Epithelial cell of prostate (primary cell): ENCODE results near the gene ANO6.

Experiments
- DNase-seq: peaks from one replicate; pipeline ENCODE4 v3.0.0-alpha.2; 2011; ENCODE audit warnings: low read depth, low spot score
- H3K27ac ChIP-seq: fragments of 450-650 bp; 2 replicates; pipeline ENCODE4 v1.5.1; 2017; ENCODE audit warnings: mild to moderate bottlenecking

ANO6 gene

DNA sequence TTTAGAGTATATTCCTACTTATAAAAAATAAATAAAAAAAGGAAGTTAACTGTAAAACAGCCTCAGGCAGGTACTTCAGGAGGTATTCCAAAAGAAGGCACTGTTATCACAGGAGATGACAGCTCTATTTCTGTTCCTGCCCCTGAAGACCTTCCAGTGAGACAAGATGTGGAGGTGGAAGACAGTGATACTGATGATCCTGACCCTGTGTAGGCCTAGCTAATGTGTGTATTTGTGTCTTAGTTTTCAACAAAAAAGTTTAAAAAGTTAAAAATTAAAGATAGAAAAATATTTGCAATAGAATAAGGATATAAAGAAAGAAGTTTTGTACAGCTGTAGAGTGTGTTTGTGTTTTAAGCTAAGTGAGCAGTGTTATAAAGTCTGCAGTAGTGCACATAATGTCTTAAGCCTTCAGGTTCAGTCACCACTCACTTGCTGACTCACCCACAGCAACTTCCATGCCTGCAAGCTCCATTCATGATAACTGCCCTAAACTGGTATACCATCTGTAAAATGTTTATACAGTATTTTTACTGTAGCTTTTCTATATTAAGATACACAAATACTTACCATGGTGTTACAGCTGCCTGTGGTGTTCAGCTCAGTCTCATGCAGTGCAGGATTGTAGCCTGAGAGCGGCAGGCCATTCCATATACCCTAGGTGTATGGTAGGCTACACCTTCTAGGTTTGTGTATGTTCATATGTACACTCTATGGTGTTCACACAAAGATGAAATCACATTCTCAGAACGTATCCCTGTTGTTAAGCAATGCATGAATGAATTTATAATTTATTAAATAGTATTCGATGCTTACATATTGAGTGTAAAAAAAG lies 121.1 kb downstream of the ANO6 start:
- H3K27ac ChIP-seq, result peak overlapping the region; percentile 30
- DNase-seq, result peak; percentile 41

DNA sequence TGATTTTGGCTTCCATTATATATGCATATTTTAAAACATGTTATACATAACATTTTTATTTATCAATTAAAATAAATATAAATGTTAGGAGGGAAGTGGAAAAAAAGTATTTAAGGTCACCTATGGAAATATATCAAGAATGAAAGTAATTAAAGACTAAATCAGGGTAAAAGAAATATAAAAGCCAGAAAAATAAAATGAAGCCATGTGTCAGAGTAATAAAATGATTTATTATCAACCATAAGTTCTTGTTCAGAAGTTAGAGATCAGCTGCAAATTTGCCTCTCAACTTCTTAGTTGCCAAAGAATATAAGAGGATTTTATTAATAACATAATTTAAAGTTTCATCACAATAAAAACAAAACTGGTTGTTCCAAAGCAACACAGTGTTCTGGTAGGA lies 121.9 kb downstream of the ANO6 start:
- no peak overlapping the region for H3K27ac ChIP-seq
- no peak for DNase-seq

DNA sequence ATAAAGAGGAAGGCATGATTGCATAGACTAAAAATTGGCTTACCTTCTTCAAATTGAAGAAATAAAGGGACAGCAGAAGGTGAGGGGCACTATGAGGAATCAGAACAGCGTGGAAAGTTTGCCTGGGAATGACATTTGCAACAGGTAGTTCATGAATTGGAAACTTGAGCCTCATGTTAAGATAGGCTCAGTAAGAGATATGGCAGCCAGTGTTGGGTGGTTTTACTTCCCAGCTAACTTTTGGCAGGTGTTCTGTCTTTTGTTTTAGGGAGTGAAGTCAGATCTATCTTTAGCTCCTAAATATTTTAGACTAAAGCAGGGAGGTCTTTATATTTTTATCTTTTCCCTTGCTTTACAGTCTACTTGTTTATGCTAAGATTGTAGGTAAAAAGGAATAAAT lies 122.4 kb downstream of the ANO6 start:
- DNase-seq, result no peak
- no peak overlapping the region for H3K27ac ChIP-seq

DNA sequence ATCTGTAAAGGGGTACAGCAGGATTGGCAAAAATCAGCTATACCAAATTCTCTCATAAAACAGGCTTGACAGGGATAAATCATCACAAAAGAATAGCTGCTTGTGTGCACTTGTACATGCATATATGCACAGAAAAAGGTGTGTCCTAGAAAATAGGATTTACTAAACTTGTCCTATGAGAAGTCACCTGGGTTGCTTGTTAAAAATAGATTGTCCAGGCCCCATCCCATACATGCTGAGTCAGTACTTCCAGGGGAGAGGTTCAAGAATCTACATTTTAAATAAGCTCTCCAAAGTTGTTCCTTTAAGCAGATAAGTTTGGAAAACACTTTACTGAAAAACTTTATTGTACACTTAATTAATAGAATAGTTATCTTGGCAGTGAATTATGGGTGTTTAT lies 123.1 kb downstream of the ANO6 start:
- no peak overlapping the region for H3K27ac ChIP-seq
- DNase-seq, result no peak

DNA sequence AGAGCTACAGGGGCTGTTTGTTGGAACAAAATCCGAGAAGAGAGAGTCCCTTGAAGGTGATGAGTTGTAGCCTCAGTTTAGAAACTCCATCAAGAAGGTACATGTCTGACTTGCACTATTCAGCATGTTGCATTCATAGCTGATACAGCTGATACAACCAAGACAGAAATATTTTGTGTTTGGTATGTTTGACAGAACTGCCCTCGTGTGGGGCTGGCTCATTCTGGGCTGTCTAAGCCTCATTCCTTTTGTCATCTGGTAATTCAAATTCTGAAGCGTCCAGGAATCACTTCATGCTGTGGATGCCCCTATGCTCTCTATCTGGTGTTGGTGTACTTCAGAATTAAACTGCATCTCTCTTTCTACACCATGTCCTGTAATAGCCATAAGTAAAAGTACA lies 126.3 kb downstream of the ANO6 start:
- DNase-seq, result no peak
- no peak overlapping the region for H3K27ac ChIP-seq

DNA sequence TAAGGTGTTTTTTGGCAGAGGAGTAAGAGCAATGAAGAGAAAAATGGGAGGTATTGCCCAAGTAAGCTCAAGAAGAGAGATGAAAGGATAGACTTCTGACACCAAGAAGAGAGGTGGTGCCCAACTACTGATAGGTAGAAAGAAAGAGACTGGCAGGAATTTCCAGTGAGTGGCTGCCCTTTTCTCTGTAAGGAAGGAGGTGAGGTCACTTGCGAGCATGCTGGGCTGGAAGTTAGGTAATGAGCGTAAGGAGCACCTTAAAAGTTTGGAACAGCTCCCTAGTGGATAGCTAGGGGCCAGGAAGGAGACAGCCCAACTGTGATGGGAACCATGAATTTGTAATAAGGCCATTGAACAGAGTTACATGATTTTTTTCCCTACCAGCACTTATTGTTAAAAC lies 127.0 kb downstream of the ANO6 start:
- DNase-seq, result no peak
- H3K27ac ChIP-seq, result no peak overlapping the region

DNA sequence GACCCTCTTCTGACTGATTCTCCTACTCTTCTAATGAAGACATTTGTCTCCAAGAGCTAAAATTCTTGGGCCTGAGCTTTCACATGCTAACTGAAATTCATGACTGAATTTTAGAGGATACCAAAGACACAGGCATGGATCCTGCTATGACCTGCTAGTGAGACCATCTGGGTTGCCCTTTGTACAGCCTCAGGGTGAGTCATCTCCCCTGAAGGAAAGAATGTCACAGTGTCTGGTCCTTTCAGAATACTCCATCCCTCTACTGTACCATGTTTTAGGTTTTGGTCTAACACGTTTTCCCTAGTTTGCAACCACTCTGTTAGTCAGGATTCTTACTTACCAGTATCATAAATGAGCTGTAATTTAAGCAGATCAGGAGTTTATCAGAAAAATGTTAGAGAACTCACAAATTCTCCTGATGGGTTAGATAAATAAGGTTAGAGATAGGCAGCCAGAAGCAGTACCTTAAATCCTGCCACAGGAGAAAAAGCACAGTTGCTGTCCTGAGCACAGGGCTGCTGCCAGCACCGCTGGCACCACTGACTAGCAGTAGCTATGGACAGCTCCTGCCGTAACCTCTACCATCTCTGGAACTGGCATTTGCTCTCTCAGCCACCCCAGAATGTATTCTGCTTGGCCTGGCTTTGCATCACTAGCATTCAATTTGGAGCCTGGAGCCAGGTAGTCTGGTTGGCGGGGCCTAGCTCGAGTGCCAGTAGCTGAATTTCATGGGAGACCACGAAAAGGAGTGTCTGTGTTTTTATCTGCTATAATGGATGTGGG lies 127.6 kb downstream of the ANO6 start:
- H3K27ac ChIP-seq, result no peak overlapping the region
- DNase-seq, result no peak

DNA sequence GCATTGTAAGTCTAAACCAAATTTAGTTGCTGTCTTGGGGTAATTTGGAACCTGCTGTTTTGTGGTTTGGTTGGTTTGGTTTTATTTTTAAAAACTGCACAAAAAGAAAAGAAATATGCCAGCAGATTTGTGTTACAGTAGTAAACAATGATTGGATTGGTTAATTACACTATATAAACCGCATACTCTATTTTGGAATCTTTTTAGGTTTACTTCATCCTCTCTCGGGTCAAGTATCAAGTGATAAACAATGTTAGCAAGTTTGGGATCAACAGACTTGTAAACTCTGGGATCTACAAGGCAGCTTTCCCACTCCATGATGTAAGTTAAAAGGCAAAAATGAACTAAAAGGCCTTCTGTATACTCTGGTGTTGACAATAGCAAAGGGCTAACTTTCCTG lies 132.4 kb downstream of the ANO6 start:
- no peak overlapping the region for H3K27ac ChIP-seq
- DNase-seq, result no peak

DNA sequence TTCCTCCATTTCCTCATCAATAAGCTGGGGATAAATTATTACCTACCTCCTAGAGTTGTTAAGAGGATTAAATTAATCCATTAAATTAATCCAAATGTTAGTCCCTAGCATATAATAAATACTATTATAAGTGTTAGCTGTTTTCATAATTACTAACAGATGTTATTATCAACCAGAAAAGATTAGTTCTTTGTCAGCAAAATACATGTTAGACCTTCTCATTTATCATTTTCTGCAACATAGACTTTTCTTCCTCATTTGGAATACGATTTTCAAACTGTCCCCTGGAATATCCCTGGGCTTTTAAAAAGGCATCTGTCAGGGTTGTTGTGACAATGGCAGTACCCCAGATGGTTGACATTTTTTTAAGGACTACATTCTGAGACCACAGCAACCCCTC lies 133.1 kb downstream of the ANO6 start:
- H3K27ac ChIP-seq, result no peak overlapping the region
- no peak for DNase-seq

DNA sequence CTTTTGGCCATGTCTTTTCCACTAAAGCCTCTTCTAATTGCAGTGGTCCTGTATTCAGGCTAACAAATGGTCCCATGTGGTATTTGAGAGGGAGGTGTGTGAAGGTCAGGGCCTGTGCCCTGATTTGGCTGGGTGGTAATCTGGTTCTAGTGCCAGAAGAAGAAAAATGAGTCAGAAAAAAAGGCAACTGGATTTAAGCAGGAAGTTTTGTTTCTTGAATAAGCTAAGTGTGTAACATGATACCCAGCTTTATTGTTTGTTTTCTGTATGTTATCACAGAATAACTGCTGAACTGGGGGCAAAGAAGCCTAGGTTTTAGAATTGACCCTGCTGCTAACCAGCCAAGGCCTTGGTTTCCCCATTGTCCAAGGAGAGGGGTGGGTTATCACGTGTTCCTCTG lies 134.0 kb downstream of the ANO6 start:
- no peak overlapping the region for H3K27ac ChIP-seq
- DNase-seq, result no peak

DNA sequence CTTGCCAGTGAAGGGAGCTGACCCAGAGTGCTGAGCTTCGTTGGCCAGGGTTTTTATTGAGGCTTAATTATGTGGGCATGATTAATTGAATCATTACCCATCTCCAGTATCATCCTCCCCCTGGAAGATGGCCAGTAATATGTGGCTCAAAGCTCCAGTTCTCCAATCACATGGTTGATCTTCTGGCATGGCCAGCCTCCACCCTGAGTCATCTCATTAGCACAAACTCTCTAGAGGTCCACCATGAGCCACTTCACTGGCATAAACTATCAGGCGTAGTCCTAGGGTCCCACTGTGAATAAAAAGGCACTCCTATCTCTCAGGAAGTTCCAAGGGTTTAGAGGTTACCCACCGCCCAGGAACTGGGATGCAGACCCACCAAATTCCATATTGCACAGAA lies 135.0 kb downstream of the ANO6 start:
- H3K27ac ChIP-seq, result no peak overlapping the region
- no peak for DNase-seq

DNA sequence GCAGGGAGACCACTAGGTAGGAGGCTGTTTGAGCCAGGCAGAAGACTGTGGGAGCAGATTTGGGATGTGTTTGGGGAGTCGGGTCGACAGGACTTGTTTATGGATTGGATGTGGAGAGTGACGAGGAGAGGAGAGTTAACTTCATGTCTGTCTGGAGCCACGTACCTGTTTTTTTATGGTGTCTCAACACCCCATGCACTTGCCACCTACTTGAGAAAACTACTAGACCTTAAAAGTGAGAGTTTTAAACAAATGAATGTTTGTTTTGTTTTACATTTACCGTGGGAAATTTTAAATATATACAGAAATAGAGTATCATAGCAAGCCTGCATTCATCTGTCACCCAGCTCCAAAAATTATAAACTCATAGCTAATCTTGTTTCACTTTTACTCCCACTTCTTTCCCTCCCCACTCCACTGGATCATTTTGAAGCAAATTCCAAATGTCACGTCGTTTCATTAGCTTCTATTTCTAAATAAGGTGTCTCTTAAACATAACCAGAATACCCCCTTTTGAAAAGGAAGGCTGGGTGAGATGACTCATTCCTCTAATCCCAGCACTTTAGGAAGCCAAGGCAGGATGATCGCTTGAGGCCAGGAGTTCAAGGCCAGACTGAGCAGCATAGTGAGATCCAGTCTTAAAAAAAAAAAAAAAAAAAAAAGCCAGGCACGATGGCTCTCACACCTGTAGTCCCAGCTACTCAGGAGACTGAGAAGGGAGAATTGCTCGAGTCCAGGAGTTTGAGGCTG lies 136.2 kb downstream of the ANO6 start:
- no peak overlapping the region for H3K27ac ChIP-seq

DNA sequence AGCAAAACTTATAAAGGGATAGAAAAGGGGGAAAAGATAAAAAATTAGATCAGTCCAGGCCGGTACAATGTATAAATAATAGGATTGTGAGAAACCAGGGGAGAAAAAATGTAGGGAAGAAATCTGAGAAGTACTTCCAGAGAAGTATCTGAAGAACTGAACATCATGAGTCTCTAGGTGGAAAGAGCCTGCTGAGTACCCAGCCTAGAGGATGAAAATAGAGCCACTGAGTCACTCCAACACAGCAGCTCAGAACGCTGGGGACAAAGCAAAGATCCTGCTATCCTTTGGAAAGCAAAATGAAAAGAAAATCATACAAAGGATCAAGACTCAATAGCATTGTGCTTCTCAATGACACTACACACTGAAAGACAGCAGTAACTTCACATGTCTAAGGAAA lies 138.0 kb downstream of the ANO6 start:
- H3K27ac ChIP-seq, result no peak overlapping the region
- DNase-seq, result no peak

More for the DNA sequence above, 136.2 kb downstream of the ANO6 start:
- DNase-seq, result no peak

DNA sequence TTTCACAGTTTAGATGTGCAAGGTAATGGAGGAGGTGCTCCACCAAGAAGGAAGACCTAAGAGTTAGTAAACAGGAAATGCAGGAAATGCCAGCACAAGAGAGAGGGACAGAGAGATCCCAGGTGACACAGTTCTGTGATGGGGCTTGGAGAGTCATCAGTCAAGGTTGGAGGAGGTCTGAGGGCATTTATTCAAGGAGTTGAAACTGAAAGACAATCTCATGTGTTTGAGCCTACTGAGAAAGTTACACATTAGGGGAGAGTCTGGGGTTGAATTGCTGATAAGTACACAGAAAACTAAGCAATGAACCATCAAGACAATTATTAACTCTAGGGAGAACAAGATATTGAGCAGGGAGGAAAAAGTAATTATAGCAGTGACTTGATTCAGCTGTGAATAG lies 138.5 kb downstream of the ANO6 start:
- H3K27ac ChIP-seq, result no peak overlapping the region
- DNase-seq, result no peak

DNA sequence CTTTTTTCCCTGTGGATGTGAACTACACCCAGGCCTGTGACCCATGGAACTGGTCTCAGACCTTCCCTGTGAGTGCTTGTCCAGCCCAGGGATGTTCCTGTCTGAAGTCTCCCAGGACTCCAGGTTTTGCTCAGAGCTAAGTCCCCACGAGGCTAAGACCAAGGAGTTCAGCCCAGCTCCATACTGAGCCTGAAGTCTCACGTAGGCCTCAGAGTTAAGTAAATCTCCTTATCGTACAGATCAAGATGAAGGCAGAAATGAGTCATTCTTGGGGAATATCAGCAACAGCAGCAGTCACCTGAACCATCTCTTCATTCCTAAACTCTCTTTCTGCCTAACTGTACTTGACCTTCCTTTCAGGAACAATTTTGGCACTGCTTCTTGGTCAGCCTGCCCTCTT lies 139.8 kb downstream of the ANO6 start:
- no peak overlapping the region for H3K27ac ChIP-seq
- no peak for DNase-seq

DNA sequence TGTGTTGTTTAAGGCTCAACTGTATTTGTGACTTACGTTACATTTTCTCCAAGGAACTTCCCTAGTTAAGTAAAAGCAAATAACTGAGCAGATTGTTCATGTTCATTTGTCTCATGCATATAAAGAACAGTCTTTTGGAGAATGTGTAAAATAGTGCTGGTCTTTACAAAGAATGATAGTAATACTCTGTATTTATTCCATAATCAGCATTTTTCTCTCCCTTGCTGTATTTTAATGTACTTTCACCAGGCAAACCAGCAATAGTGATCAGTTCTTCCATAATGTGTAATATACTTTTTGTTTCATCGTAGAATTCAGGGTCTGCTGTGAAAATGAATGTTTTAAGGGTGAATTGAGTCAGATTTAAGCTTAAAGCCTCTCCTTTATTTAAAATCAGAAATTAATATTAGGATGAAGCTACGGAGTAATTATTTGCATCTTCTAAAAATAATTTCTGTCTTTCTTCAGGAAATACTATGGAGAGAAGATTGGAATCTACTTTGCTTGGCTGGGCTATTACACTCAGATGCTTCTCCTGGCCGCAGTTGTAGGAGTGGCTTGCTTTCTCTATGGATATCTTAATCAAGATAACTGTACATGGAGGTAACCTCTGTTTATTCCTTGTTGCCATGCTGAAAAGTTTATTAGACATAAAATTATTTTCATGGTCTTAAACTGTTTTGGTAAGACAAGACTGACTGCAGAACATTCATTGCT lies 141.1 kb downstream of the ANO6 start:
- H3K27ac ChIP-seq, result no peak overlapping the region
- DNase-seq, result no peak

DNA sequence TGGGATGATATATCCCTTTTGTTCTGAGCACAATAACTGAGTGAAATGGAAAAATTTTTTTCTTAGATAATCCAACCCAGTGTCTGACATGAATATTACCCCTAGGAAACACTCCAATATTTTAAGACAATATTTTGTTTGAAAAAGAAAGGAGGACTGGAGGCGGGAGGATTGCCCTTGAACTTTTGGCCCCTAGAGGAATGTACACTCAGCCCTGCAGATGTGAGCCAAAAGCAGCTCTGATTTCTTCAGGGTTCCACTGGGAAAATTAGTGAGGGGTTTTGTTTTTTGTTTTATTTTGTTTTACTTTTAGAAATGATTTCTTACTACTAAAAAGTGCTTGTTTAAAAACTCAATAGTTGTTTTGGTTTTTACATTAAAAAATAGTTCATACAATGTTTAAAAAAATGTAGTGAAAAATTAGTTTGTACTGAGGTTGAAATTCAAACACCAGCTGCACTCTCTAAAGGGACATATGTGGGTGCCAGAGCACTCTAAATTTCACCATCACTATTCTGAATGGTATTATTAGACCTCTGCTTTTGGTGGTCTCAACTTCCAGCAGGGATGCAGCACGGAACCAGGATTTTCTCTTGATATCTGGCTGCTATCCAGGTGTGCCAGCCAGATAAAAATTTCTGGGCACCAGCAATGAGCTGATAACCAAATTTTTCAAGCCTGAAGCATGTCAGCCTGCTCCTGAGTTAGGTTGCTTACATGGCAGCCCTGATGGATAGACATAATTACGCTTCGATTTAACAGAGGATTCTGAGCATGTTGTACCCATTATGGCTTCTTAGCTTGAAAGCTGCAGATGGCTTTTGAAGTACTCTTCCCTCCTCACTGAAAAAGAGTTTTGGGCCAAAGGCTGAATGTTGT lies 141.9 kb downstream of the ANO6 start:
- no peak for DNase-seq

DNA sequence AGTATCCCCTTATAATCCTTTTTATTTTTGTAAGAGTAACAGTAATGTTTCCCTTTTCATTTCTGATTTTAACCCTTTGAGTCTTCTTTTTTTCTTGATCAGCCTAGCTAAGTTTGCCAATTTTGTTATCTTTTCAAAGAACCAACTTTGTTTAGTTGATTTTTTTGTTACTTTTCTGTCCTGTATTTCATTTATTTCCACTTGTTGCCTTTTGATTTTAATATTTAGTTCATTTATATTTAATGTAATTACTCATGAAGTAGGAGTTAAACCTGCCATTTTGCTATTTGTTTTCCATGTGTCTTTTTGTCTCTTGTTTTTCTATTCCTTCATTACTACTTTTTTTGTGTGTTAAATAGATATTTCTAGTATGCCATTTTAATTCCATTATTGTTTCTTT lies 146.4 kb downstream of the ANO6 start:
- DNase-seq, result no peak
- no peak overlapping the region for H3K27ac ChIP-seq

More for the DNA sequence above, 141.9 kb downstream of the ANO6 start:
- no peak overlapping the region for H3K27ac ChIP-seq

DNA sequence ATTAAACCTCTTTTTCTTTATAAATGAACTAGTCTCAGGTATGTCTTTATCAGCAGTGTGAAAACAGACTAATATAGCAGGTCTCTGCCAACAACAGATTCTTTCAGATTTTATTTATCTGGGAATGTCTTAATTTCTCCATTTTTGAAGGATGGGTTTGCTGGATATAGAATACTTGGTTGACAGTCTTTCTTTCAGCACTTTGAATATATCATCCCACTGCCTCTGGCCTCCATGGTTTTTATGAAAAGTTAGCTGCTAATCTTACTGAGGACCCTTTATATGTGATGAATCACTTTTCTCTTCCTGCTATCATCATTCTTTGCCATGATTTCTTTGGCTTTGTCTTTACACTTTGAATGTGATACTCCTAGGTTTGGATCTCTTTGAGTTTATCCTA lies 148.0 kb downstream of the ANO6 start:
- H3K27ac ChIP-seq, result no peak overlapping the region
- no peak for DNase-seq
